ENCODE data around the gene MYOM3.

MYOM3 gene

GRCh38 chr1:24093732-24094131, 18.2 kb downstream of the MYOM3 start:
- H3K79me2 ChIP-seq (ENCODE audit: control insufficient read depth, insufficient read depth, low read length, poor library complexity): no peaks in the 10 kb centered on the region
- no peak overlapping the region for H3K23ac ChIP-seq (ENCODE audit: low read length)
- no peak overlapping the region for H4K12ac ChIP-seq (ENCODE audit: low read depth, low read length)
- H2AFZ ChIP-seq (ENCODE audit: insufficient read depth, low read length, poor library complexity): no peak overlapping the region
- WGBS (ENCODE audit: extremely low coverage, insufficient coverage, insufficient read length): no CpG with 5 or more reads among the region's 9 CpGs
- H2BK120ac ChIP-seq (ENCODE audit: insufficient read depth, low read length, poor library complexity): no peak overlapping the region
- no peaks in the 10 kb centered on the region for H3K4me1 ChIP-seq (ENCODE audit: control insufficient read depth in 1 of 2, insufficient read depth in 2 of 2, low read length in 2 of 2)
- no peak for DNase-seq
- H3K27ac ChIP-seq (ENCODE audit: low read depth, low read length): no peak overlapping the region
- H3K4me2 ChIP-seq (ENCODE audit: low read length): no peak overlapping the region
- H2AK5ac ChIP-seq (ENCODE audit: low read length): no peak overlapping the region
- H3K4ac ChIP-seq (ENCODE audit: low read depth, low read length): no peak overlapping the region
- no peak overlapping the region for H4K8ac ChIP-seq (ENCODE audit: low read depth, low read length)
- H2BK5ac ChIP-seq (ENCODE audit: low read depth, low read length, poor library complexity): no peak overlapping the region
- no peaks in the 10 kb centered on the region for H3K79me1 ChIP-seq (ENCODE audit: low read length)
- no peak overlapping the region for H3K18ac ChIP-seq (ENCODE audit: low read length)
- no peak overlapping the region for H3K4me3 ChIP-seq (ENCODE audit: low read depth, low read length)
- no peak overlapping the region for H3K14ac ChIP-seq (ENCODE audit: low read length)
- peaks cover 2% of the 10 kb centered on the region for H3K9me3 ChIP-seq (ENCODE audit: insufficient read depth, low read depth, low read length)
- H3K27me3 ChIP-seq (ENCODE audit: insufficient read depth, low read length): no peaks in the 10 kb centered on the region
- H4K91ac ChIP-seq (ENCODE audit: low read depth, low read length): no peak overlapping the region
- H3K36me3 ChIP-seq (ENCODE audit: control insufficient read depth in 1 of 2, insufficient read depth in 2 of 2, low read length in 2 of 2): no peaks in the 10 kb centered on the region
- H3K9ac ChIP-seq (ENCODE audit: low read length): no peak overlapping the region
- no peak overlapping the region for H2BK12ac ChIP-seq (ENCODE audit: low read length)

GRCh38 chr1:24092979-24093378, 19.0 kb downstream of the MYOM3 start:
- Histone ChIP-seq H3K27me3 (ENCODE audit: insufficient read depth, low read length) (no peaks in the 10 kb centered on the region), H4K91ac (ENCODE audit: low read depth, low read length) (no peak overlapping the region), H4K8ac (ENCODE audit: low read depth, low read length) (no peak overlapping the region), H2BK5ac (ENCODE audit: low read depth, low read length, poor library complexity) (no peak overlapping the region), H3K4me2 (ENCODE audit: low read length) (no peak overlapping the region), H3K9ac (ENCODE audit: low read length) (no peak overlapping the region), H3K23ac (ENCODE audit: low read length) (no peak overlapping the region), H3K4ac (ENCODE audit: low read depth, low read length) (no peak overlapping the region), H3K18ac (ENCODE audit: low read length) (no peak overlapping the region), H2BK12ac (ENCODE audit: low read length) (no peak overlapping the region), H3K27ac (ENCODE audit: low read depth, low read length) (no peak overlapping the region), H2AFZ (ENCODE audit: insufficient read depth, low read length, poor library complexity) (no peak overlapping the region), H4K12ac (ENCODE audit: low read depth, low read length) (no peak overlapping the region), H3K14ac (ENCODE audit: low read length) (no peak overlapping the region), H2AK5ac (ENCODE audit: low read length) (no peak overlapping the region), H3K79me2 (ENCODE audit: control insufficient read depth, insufficient read depth, low read length, poor library complexity) (no peaks in the 10 kb centered on the region), H3K9me3 (ENCODE audit: insufficient read depth, low read depth, low read length) (peaks cover 2% of the 10 kb centered on the region), H3K79me1 (ENCODE audit: low read length) (no peaks in the 10 kb centered on the region), H3K36me3 (ENCODE audit: control insufficient read depth in 1 of 2, insufficient read depth in 2 of 2, low read length in 2 of 2) (no peaks in the 10 kb centered on the region), H3K4me1 (ENCODE audit: control insufficient read depth in 1 of 2, insufficient read depth in 2 of 2, low read length in 2 of 2) (no peaks in the 10 kb centered on the region), H3K4me3 (ENCODE audit: low read depth, low read length) (no peak overlapping the region), H2BK120ac (ENCODE audit: insufficient read depth, low read length, poor library complexity) (no peak overlapping the region)
- no CpG with 5 or more reads among the region's 9 CpGs for WGBS (ENCODE audit: extremely low coverage, insufficient coverage, insufficient read length)
- no peak for DNase-seq

GRCh38 chr1:24091971-24092482, 19.9 kb downstream of the MYOM3 start:
- no peak overlapping the region for H3K9ac ChIP-seq (ENCODE audit: low read length)
- no peaks in the 10 kb centered on the region for H3K4me1 ChIP-seq (ENCODE audit: control insufficient read depth in 1 of 2, insufficient read depth in 2 of 2, low read length in 2 of 2)
- H3K27ac ChIP-seq (ENCODE audit: low read depth, low read length): no peak overlapping the region
- no peak overlapping the region for H3K4me3 ChIP-seq (ENCODE audit: low read depth, low read length)
- no peaks in the 10 kb centered on the region for H3K9me3 ChIP-seq (ENCODE audit: insufficient read depth, low read depth, low read length)
- H3K14ac ChIP-seq (ENCODE audit: low read length): no peak overlapping the region
- no peak overlapping the region for H2AK5ac ChIP-seq (ENCODE audit: low read length)
- H2AFZ ChIP-seq (ENCODE audit: insufficient read depth, low read length, poor library complexity): no peak overlapping the region
- no peak overlapping the region for H2BK120ac ChIP-seq (ENCODE audit: insufficient read depth, low read length, poor library complexity)
- H3K23ac ChIP-seq (ENCODE audit: low read length): no peak overlapping the region
- H3K36me3 ChIP-seq (ENCODE audit: control insufficient read depth in 1 of 2, insufficient read depth in 2 of 2, low read length in 2 of 2): no peaks in the 10 kb centered on the region
- WGBS (ENCODE audit: extremely low coverage, insufficient coverage, insufficient read length): no CpG with 5 or more reads among the region's 13 CpGs
- H4K12ac ChIP-seq (ENCODE audit: low read depth, low read length): no peak overlapping the region
- no peak for DNase-seq
- no peak overlapping the region for H4K91ac ChIP-seq (ENCODE audit: low read depth, low read length)
- no peaks in the 10 kb centered on the region for H3K79me1 ChIP-seq (ENCODE audit: low read length)
- H3K79me2 ChIP-seq (ENCODE audit: control insufficient read depth, insufficient read depth, low read length, poor library complexity): no peaks in the 10 kb centered on the region
- no peaks in the 10 kb centered on the region for H3K27me3 ChIP-seq (ENCODE audit: insufficient read depth, low read length)
- H2BK12ac ChIP-seq (ENCODE audit: low read length): no peak overlapping the region
- no peak overlapping the region for H4K8ac ChIP-seq (ENCODE audit: low read depth, low read length)
- no peak overlapping the region for H2BK5ac ChIP-seq (ENCODE audit: low read depth, low read length, poor library complexity)
- H3K4me2 ChIP-seq (ENCODE audit: low read length): no peak overlapping the region
- no peak overlapping the region for H3K4ac ChIP-seq (ENCODE audit: low read depth, low read length)
- H3K18ac ChIP-seq (ENCODE audit: low read length): no peak overlapping the region

GRCh38 chr1:24090736-24091135, 21.2 kb downstream of the MYOM3 start:
- Histone ChIP-seq H2BK5ac (ENCODE audit: low read depth, low read length, poor library complexity) (no peak overlapping the region), H3K4me1 (ENCODE audit: control insufficient read depth in 1 of 2, insufficient read depth in 2 of 2, low read length in 2 of 2) (no peaks in the 10 kb centered on the region), H3K4me3 (ENCODE audit: low read depth, low read length) (no peak overlapping the region), H3K9me3 (ENCODE audit: insufficient read depth, low read depth, low read length) (no peaks in the 10 kb centered on the region), H3K9ac (ENCODE audit: low read length) (no peak overlapping the region), H4K12ac (ENCODE audit: low read depth, low read length) (no peak overlapping the region), H2AK5ac (ENCODE audit: low read length) (no peak overlapping the region), H3K36me3 (ENCODE audit: control insufficient read depth in 1 of 2, insufficient read depth in 2 of 2, low read length in 2 of 2) (no peaks in the 10 kb centered on the region), H3K23ac (ENCODE audit: low read length) (no peak overlapping the region), H3K27me3 (ENCODE audit: insufficient read depth, low read length) (no peaks in the 10 kb centered on the region), H4K91ac (ENCODE audit: low read depth, low read length) (no peak overlapping the region), H3K27ac (ENCODE audit: low read depth, low read length) (no peak overlapping the region), H3K4ac (ENCODE audit: low read depth, low read length) (no peak overlapping the region), H3K18ac (ENCODE audit: low read length) (no peak overlapping the region), H2BK12ac (ENCODE audit: low read length) (no peak overlapping the region), H4K8ac (ENCODE audit: low read depth, low read length) (no peak overlapping the region), H2BK120ac (ENCODE audit: insufficient read depth, low read length, poor library complexity) (no peak overlapping the region), H3K14ac (ENCODE audit: low read length) (no peak overlapping the region), H3K79me1 (ENCODE audit: low read length) (no peaks in the 10 kb centered on the region), H3K4me2 (ENCODE audit: low read length) (no peak overlapping the region), H2AFZ (ENCODE audit: insufficient read depth, low read length, poor library complexity) (no peak overlapping the region), H3K79me2 (ENCODE audit: control insufficient read depth, insufficient read depth, low read length, poor library complexity) (no peaks in the 10 kb centered on the region)
- whole genome bisulfite sequencing (ENCODE audit: extremely low coverage, insufficient coverage, insufficient read length): no CpG with 5 or more reads among the region's 11 CpGs
- no peak for DNase-seq
